Hippocampal formation (tissue), 2 donors: Measurements from ENCODE around the gene TRNAU1AP.
"Not testable (repeated sequence)": the region's sequence is repeated elsewhere in the genome, so short reads cannot be mapped to it uniquely, and the experiment has no call there.

Experiments used
- DNase-seq, 2 donors: peaks; one replicate each; lab custom pipeline; 2025; lab: John Stamatoyannopoulos, UW

Gene TRNAU1AP

GRCh38 chr1:28552758-28553663 lies at the start of gene TRNAU1AP:
Gene TRNAU1AP (plus strand): TSS chr1:28553085. CDS start chr1:28553111, 26 bp downstream.
- peak; percentile 85 to 95 for DNase-seq

GRCh38 chr1:28503117-28503516 lies 49.8 kb upstream of the TRNAU1AP start:
- DNase-seq = no peak

DNA sequence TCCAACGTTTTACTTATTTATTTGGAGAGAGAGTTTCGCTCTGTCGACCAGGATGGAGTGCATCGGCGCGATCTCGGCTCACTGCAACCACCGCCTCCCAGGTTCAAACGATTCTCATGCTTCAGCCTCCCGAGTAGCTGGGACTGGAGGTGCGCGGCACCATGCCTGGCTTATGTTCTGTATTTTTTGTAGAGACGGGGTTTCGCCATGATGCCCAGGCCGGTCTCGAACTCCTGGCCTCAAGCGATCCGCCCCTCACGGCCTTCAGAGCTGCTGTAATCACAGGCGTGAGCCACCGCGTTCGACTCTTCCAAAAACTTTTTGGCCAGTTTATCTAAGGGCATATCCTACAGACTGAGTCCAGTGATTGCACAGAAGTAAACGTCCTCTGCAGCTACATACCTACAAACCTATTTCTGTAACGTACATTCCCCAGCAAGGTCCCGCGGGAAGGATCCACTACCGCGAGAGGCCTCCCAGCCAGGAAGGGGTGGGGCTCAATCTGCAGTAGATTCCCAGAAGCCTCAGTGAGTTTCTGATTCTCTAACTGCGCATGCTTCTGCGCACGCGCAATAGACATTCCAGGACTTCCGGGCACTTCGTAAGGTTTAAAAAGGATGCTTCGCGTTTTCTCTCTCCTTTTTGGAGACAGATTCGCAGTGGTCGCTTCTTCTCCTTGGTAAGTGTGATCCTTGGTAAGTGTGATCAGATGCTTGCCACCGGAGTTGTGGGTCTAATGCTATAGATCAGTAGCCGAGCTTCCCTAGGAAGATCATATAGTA lies 47.3 kb upstream of the TRNAU1AP start, which contains the start of gene RCC1:
Gene RCC1, plus strand, starts transcription at position 638 of the 782 bp plus-strand sequence. CDS start 23,824 bp downstream, outside the sequence.
- peak; percentile 90 to 95 for DNase-seq

GRCh38 chr1:28506907-28507246 lies 46.0 kb upstream of the TRNAU1AP start:
- no peak for DNase-seq

DNA sequence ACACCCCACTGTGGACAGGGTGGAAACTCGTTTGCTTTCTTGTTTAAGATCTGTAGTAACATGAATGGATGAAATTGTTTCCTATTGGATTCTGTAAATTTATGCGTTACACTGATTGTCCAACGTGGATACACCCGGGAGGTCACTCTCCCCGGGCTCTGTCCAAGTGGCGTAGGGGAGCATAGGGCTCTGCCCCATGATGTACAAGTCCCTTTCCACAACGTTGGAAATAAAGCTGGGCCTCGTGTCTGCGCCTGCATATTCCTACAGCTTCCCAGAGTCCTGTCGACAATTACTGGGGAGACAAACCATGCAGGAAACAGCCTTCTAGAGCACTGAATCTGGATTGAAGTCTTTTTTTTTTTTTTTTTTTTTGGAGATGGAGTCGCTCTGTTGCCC lies 45.6 kb upstream of the TRNAU1AP start:
- DNase-seq = no peak

DNA sequence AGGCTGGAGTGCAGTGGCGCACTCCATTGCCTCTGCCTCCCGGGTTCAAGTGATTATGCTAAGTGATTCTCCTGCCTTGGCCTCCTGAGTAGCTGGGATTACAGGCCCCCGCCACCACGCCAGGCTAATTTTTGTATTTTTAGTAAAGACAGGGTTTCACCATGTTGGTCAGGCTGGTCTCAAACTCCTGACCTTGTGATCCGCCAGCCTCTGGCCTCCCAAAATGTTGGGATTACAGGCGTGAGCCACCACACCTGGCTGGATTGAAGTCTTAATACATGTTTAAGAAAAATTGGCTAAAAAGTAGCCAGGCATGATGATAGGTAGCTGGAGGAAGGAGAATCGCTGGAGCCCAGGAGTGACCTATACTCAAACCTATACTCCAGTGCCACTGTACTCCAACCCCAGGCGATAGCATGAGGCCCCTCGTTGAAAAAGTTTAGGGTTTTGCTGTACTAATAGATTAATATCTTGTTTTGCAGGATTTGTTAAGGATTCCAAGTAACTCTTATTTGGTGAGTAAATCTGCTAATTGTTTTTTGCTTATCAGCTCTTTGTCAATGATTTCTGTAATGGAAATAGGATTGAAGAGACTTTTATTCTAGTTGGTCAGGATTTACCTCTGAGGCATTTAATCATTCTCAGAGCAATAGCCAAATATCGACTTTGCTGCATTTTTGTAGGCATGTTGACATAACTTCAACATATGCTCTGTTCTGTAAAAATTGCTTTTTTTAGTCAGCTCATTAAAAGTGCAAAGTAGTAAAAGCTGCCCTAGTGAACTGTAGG lies 45.0 kb upstream of the TRNAU1AP start:
- DNase-seq = no peak

GRCh38 chr1:28508435-28508754 lies 44.5 kb upstream of the TRNAU1AP start:
- no peak for DNase-seq

DNA sequence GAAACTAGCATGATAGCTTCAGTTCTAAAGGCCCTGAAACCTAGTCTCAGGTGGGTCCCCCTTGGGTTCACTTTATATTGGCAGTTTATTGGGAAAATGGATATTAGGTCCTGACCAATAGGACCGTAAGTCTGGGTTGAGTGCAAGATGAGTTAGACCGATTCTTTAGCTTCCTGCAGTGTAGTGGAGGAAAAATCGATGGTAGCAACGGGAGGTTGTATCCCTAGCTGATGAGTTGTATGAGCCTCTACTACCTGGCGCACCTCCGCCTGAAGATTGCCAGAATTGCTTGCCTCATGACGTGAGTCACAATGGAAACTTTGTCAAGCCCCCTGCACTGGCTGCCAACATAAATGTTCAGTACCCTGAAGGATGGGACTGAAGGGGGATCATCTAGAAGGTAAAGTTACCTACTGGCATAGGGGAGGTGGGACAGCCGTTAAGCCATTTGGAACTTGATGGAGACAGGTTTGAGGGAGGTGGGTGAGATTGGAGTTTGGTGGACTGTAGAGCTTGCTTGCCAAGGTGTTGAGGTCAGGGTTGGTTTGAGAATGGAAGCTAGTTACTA lies 43.1 kb upstream of the TRNAU1AP start:
- no peak for DNase-seq

DNA sequence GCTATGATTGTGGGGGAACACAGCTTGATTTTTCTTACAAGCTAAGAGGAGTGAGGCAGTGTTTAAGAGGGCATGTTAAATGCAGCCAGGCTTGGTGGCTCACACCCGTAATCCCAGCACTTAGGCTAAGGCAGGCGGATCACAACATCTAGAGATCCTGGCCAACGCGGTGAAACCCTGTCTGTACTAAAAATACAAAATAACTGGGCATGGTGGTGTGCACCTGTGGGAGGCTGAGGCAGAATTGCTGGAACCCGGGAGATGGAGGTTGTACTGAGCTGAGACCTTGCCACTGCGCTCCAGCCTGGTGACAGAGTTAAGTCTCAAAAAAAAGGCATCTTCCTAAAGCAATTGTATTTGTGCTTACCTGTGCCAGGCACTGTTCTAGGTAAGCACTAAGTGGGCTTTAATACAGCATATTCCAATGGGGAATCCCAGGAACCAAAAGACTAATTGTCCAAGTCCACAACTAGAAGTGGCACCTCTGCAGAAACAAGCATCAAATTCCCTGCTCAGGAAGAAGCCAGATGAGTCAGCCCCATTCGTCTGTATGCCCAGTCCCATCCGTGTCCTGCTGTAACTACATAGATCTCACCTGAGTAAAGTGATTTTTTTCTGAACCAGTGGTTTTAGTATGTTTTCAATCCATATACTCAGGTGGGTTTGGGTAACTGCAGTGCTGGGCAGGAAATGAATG lies 42.5 kb upstream of the TRNAU1AP start:
- no peak for DNase-seq

- no peak for DNase-seq
Observed at GRCh38 chr1:28510970-28511440, 41.9 kb upstream of the TRNAU1AP start.

- no peak for DNase-seq
Observed at GRCh38 chr1:28512058-28512611, 40.8 kb upstream of the TRNAU1AP start.

- DNase-seq = not testable (repeated sequence)
Observed at GRCh38 chr1:28514445-28514933, 38.4 kb upstream of the TRNAU1AP start.

- DNase-seq = no peak
Observed at GRCh38 chr1:28516518-28516956, 36.3 kb upstream of the TRNAU1AP start.

GRCh38 chr1:28517649-28517999 lies 35.3 kb upstream of the TRNAU1AP start:
- DNase-seq = no peak

DNA sequence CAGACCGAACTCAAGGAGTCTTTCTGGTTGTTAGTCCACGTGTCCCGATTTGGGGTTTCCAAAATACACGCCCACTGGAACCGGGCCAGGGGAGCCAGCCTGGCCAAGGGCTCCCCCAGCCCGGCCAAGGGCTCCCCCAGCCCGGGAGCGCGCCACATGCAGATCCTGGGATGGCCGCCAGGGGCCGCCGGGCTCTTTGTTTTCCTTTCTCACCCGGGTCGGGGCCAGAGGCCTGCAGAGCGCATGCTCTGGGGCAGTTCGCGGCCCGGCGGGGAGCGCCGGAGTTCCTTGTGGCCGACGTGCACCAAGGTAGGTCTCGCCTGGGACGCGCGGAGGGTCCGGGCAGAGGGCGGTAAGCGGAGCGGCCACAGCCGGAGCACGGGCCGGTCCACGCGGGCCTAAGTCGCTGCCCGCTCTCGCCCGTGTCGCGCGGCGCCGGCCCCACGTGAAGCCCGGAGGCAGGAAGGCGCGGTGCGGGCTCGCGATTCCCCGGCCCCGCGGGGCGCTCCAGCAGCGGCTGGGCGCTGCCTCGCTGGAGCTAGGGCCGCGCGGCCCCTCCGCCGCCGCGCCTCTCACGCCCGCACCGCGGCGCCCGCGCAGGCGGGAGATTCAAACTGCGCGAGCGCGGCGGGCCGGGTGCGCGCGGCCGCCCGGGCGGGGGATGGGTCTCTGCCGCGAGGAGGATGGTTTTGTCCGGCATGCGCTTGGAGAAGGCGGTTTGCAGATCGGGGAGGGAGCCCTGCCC lies 34.7 kb upstream of the TRNAU1AP start:
- DNase-seq = peak; percentile 59 to 80

DNA sequence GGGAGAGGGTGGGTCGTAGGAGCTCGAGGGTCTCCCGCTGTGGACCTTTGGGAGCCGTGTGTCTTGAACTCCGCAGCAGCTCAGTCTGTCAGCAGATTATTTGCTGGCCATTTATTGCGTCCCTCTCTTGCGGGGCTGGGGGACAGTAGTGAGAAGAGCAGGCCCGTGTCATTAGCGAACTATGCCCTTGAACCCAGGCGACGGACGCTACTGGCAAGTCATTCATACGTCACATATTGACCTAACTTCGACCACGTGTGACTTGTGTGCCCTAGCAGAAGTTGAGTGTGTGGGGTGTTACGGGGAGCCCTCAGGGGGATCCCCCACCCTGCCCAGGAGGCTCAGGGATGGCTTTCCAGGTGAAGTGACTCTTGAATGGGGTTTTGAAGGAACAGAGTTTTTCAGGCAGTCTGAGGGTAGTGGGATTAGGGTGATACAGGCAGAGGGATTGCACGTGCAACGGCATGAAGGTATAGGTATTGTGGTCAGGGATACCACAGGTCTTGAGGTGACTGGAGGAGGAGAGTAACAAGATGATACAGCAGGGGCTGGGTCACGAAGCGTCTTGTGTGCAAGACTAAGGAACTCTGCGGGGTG lies 34.0 kb upstream of the TRNAU1AP start:
- no peak for DNase-seq

- DNase-seq = no peak
Observed at GRCh38 chr1:28519946-28520725, 32.7 kb upstream of the TRNAU1AP start.

- not testable (repeated sequence) for DNase-seq
Observed at GRCh38 chr1:28520796-28521195, 32.1 kb upstream of the TRNAU1AP start.
